Activated T-cell treated with anti-CD3 and anti-CD28 coated beads, Interleukin-2, amount 50 U/mL, for 72 hours (primary cell): ENCODE data around the gene SUB1. TPM values are rescaled to one million over a fixed set of nuclear protein-coding genes. Genes with fewer than 3 reads are reported as not detected.

Experiments
- ATAC-seq, 2 donors: fragments of 150-1000 bp; cut with Tn5 transposase; replicated peaks in 1 of 2; 2 replicates each; pipeline ENCODE4 v1.10.0; 2021; ENCODE audit warnings: moderate library complexity in 2 of 2, mild to moderate bottlenecking in 1 of 2
- DNase-seq, 2 donors: peaks; one replicate each; pipeline ENCODE4 v3.0.0; 2021 to 2022; ENCODE audit warnings: mixed read lengths in 1 of 2
- H3K27ac Mint-ChIP-seq: one replicate; pipeline ENCODE4 v1.8.0; 2022; ENCODE audit warnings: mild to moderate bottlenecking, moderate library complexity, mixed read lengths
- H3K27me3 Mint-ChIP-seq: one replicate; pipeline ENCODE4 v1.8.0; 2022; ENCODE audit warnings: low read depth, mixed read lengths
- H3K36me3 Mint-ChIP-seq, 2 donors: one replicate each; pipeline ENCODE4 v1.8.0; 2022; ENCODE audit warnings: mixed read lengths in 2 of 2, mild to moderate bottlenecking in 1 of 2; ENCODE audit not compliant: insufficient read depth in 2 of 2
- H3K4me1 Mint-ChIP-seq: one replicate; pipeline ENCODE4 v1.8.0; 2022; ENCODE audit warnings: low read depth, mixed read lengths
- H3K4me3 Mint-ChIP-seq, 2 donors: one replicate each; pipeline ENCODE4 v1.8.0; 2022; ENCODE audit warnings: mild to moderate bottlenecking in 2 of 2, mixed read lengths in 2 of 2, moderate library complexity in 2 of 2
- H3K9me3 Mint-ChIP-seq, 2 donors: one replicate each; pipeline ENCODE4 v1.8.0; 2022; ENCODE audit warnings: mixed read lengths in 2 of 2
- total RNA-seq, 2 donors: library from RNA; stranded (reverse); gene quantifications; one replicate each; pipeline ENCODE4 v1.2.3, GENCODE V29; 2022

Gene SUB1
- total RNA-seq, 2 donors from 2014 or later = 362 to 383 TPM

DNA sequence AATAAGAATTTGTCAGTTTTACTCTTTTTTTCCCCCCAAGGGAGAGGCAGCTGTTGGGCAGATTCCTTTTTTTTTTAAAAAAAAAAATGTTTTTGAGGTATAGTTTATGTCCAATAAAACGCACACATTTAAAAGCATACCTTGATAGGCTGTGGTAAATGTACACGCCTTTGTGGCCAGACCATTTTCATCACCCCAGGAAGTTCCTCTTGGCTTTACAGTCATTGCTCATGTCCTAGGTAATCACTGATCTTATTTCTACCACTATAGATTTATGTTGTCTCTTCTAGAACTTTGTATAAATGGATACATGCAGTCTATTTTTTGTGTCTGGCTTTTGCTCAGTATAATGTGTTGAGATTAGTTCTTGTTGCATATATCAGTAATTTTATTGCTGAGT, 9.8 kb downstream of the SUB1 start:
- Mint-ChIP-seq H3K36me3 (peaks cover 19 to 68% of the 10 kb centered on the region in 2 donors), H3K27ac (peak overlapping the region; percentile 95), H3K4me1 (peaks cover 74% of the 10 kb centered on the region), H3K4me3 (peak overlapping the region in 1 of 2 donors; percentile 71), H3K9me3 (no peaks in the 10 kb centered on the region), H3K27me3 (no peaks in the 10 kb centered on the region)
- ATAC-seq (peak; percentile 71 to 82), DNase-seq (no peak)

GRCh38 chr5:32597041-32597629, 11.8 kb downstream of the SUB1 start:
- H3K4me3 Mint-ChIP-seq = peak overlapping the region; percentile 15 to 37
- H3K4me1 Mint-ChIP-seq = peaks cover 64% of the 10 kb centered on the region
- H3K27ac Mint-ChIP-seq = peak overlapping the region; percentile 95
- ATAC-seq (no peak), DNase-seq (no peak)
- H3K9me3 Mint-ChIP-seq = no peaks in the 10 kb centered on the region
- peaks cover 21 to 70% of the 10 kb centered on the region in 2 donors for H3K36me3 Mint-ChIP-seq
- no peaks in the 10 kb centered on the region for H3K27me3 Mint-ChIP-seq

GRCh38 chr5:32598260-32598937, 13.0 kb downstream of the SUB1 start:
- Mint-ChIP-seq H3K36me3 (peaks cover 14 to 65% of the 10 kb centered on the region in 2 donors), H3K27me3 (no peaks in the 10 kb centered on the region), H3K4me1 (peaks cover 52% of the 10 kb centered on the region), H3K9me3 (no peaks in the 10 kb centered on the region), H3K4me3 (peak overlapping the region in 1 of 2 donors; percentile 4), H3K27ac (peak overlapping the region; percentile 89)
- ATAC-seq (no peak), DNase-seq (no peak)

DNA sequence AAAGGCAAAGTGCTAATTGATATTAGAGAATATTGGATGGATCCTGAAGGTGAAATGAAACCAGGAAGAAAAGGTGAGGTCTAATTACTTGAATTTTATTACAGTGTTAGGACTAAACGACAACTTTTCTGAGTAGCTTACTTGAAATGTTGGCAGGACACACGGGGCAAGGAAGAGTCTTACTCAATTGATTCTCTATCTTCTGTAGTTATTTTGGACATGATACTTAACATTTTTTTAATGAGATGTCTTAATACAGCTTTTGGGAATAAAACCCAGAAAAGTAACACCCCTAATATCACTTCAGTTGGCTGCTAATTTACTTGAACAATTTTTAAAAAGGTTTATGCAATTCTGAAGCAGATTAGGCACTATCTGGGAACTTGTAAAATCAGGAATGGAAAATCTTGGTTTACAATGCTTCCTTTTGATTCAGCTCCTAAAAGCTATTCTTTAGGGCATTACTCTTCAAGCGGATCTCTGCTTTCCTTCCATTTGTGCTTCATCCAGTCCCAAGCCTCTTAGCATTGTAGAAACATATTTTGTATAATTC, 13.7 kb downstream of the SUB1 start:
- H3K4me1 Mint-ChIP-seq = peaks cover 46% of the 10 kb centered on the region
- DNase-seq (no peak), ATAC-seq (no peak)
- H3K27me3 Mint-ChIP-seq = no peaks in the 10 kb centered on the region
- peak overlapping the region; percentile 89 for H3K27ac Mint-ChIP-seq
- H3K4me3 Mint-ChIP-seq = no peak overlapping the region
- H3K36me3 Mint-ChIP-seq = peaks cover 14 to 68% of the 10 kb centered on the region in 2 donors
- H3K9me3 Mint-ChIP-seq = no peaks in the 10 kb centered on the region

DNA sequence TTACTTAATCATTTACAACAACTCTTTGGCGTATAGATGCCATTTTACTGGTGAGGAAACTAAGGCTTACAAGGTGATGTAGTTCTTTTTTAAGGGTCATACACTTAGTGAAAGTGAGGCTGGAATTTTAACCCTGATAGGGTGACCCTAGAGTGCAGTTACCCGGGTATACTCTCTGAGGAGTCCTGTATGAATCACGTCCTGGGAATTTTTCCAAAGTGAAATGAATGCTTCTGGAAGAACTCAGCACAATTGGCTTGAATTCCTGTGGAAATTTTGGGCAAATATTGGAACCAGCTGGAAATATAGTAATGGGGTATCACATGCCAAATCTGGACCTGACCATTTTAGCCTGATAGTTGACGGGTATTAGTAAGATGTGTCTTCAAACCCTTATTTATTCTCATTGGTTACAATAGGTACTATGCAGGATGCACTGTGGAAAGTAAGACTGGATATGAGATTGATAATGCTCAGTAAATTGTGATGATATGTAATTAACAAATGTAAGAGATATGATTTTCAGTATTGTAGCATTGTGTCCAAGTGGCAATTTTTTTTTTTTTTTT, 14.8 kb downstream of the SUB1 start:
- no peak for DNase-seq
- Mint-ChIP-seq H3K9me3 (no peaks in the 10 kb centered on the region), H3K27me3 (no peaks in the 10 kb centered on the region), H3K27ac (no peak overlapping the region), H3K4me1 (peaks cover 36% of the 10 kb centered on the region), H3K4me3 (no peak overlapping the region), H3K36me3 (peaks cover 16 to 68% of the 10 kb centered on the region in 2 donors)
- no peak for ATAC-seq

DNA sequence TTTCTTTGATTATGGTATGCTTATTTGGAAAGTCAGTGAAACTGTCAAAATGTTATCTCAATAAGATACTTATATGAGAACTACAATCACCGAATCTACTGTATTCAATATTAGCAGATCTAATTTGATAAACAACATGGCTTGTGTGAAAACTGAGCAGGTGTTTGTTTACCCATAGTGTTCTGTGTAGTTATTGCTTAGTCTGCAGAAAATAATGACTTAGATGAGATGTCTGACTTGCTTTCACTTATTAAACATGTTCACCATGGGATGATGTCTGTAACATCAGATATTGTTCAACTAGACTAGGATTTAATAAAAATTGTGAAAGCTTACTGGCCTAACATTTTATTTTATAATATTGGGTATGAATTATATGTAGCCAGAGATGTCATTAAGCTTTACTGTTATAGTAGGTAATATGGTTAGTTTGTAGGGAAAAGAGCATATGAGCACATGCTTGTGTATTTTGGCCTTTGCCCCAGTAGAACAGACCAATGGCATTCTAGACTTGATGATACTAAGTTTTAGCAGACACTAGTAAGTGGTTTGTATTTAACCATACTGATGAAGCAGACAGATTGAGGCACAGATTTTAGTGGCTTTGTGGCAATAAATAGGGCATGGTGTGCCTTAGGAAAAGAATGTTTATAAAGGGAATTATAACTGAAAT, 16.4 kb downstream of the SUB1 start:
- ATAC-seq = no peak
- H3K4me3 Mint-ChIP-seq = no peak overlapping the region
- no peaks in the 10 kb centered on the region for H3K9me3 Mint-ChIP-seq
- peak overlapping the region; percentile 93 for H3K27ac Mint-ChIP-seq
- H3K36me3 Mint-ChIP-seq = peaks cover 11 to 52% of the 10 kb centered on the region in 2 donors
- H3K4me1 Mint-ChIP-seq = peaks cover 19% of the 10 kb centered on the region
- no peak for DNase-seq
- H3K27me3 Mint-ChIP-seq = no peaks in the 10 kb centered on the region

- H3K9me3 Mint-ChIP-seq = no peaks in the 10 kb centered on the region
- H3K27me3 Mint-ChIP-seq = no peaks in the 10 kb centered on the region
- H3K4me1 Mint-ChIP-seq = peaks cover 11% of the 10 kb centered on the region
- ATAC-seq = no peak
- H3K4me3 Mint-ChIP-seq = no peak overlapping the region
- no peak for DNase-seq
- H3K36me3 Mint-ChIP-seq = peaks cover 14 to 47% of the 10 kb centered on the region in 2 donors
- peak overlapping the region; percentile 37 for H3K27ac Mint-ChIP-seq
These were observed 17.5 kb downstream of the SUB1 start for GRCh38 chr5:32602906-32603305.

- ATAC-seq = peak; percentile 20 to 36
- no peak overlapping the region for H3K4me3 Mint-ChIP-seq
These were observed 19.7 kb downstream of the SUB1 start for GRCh38 chr5:32604800-32605765.

DNA sequence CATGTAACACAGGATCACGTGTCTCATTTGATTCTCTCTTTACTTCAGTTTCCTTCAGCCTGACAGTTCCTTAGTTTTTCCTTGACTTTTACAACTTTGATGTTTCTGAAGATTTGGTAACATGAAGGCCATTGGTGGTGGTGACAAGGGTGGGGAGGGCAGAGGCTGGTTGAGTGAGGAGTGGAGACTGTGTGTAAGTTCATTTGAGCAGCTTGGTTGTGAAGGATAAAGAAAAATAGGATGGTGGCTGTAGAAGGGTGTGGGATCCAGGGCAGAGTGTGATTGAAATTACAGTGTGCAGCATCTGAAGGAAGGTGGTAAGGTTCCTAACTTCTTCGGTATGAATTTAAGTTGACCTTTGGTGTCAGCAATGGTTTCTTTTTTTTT, 20.4 kb downstream of the SUB1 start:
- ATAC-seq (no peak), DNase-seq (no peak)
- peaks cover 6 to 22% of the 10 kb centered on the region in 2 donors for H3K36me3 Mint-ChIP-seq
- no peak overlapping the region for H3K27ac Mint-ChIP-seq
- no peaks in the 10 kb centered on the region for H3K27me3 Mint-ChIP-seq
- no peaks in the 10 kb centered on the region for H3K9me3 Mint-ChIP-seq
- no peak overlapping the region for H3K4me3 Mint-ChIP-seq
- peaks cover 6% of the 10 kb centered on the region for H3K4me1 Mint-ChIP-seq

More at GRCh38 chr5:32604800-32605765, 19.7 kb downstream of the SUB1 start:
- peak overlapping the region; percentile 20 for H3K27ac Mint-ChIP-seq
- H3K27me3 Mint-ChIP-seq = no peaks in the 10 kb centered on the region
- H3K36me3 Mint-ChIP-seq = peaks cover 7 to 26% of the 10 kb centered on the region in 2 donors
- no peak for DNase-seq
- H3K4me1 Mint-ChIP-seq = peaks cover 6% of the 10 kb centered on the region
- H3K9me3 Mint-ChIP-seq = no peaks in the 10 kb centered on the region

GRCh38 chr5:32612134-32612888, 27.0 kb downstream of the SUB1 start:
- Mint-ChIP-seq H3K4me1 (peaks cover 6% of the 10 kb centered on the region), H3K27ac (peak overlapping the region; percentile 43), H3K27me3 (no peaks in the 10 kb centered on the region), H3K4me3 (no peak overlapping the region), H3K36me3 (peaks cover 0 to 3% of the 10 kb centered on the region in 2 donors), H3K9me3 (no peaks in the 10 kb centered on the region)
- DNase-seq (no peak), ATAC-seq (peak; percentile 10 to 32)

- Mint-ChIP-seq H3K27ac (peak overlapping the region; percentile 67), H3K27me3 (no peaks in the 10 kb centered on the region)
- peak; percentile 78 to 84 for DNase-seq
These were observed 27.8 kb downstream of the SUB1 start for GRCh38 chr5:32613050-32613672.

More at GRCh38 chr5:32613050-32613672, 27.8 kb downstream of the SUB1 start:
- Mint-ChIP-seq H3K9me3 (no peaks in the 10 kb centered on the region), H3K4me1 (peaks cover 6% of the 10 kb centered on the region), H3K36me3 (no peaks in the 10 kb centered on the region), H3K4me3 (no peak overlapping the region)
- peak; percentile 65 to 73 for ATAC-seq
